Panc1 (cell line): ENCODE measurements around the gene ABL1. TPM values are rescaled to one million over a fixed set of nuclear protein-coding genes. Genes with fewer than 3 reads are reported as not detected.

ENCODE experiments used
- ATAC-seq: fragments of 200-7000 bp; cut with Tn5 transposase; 2 replicates; pipeline ENCODE4 v1.9.1; 2020; ENCODE audit warnings: mild to moderate bottlenecking, moderate library complexity
- BruUV-seq: library from RNA; stranded (reverse); fragments of 400-500 nt; replicated peaks from 2 replicates; lab custom pipeline; 2021; lab: Mats Ljungman, UMichigan
- CTCF ChIA-PET: fragments of 300-600 bp; sonication (Branson Sonifier 250); formaldehyde crosslinking; loops from one replicate; lab custom pipeline; 2022; ENCODE audit warnings: antibody characterized with exemption; lab: Charles Lee
- POLR2A ChIA-PET: fragments of 300-600 bp; sonication (Branson Sonifier 250); formaldehyde crosslinking; loops from one replicate; lab custom pipeline; 2022; ENCODE audit warnings: antibody characterized with exemption; lab: Charles Lee
- DNase-seq: peaks from one replicate; pipeline ENCODE4 v3.0.0-alpha.2; 2010; ENCODE audit warnings: low read depth, low spot score
- H3K27ac ChIP-seq: 2 replicates; pipeline ENCODE4 v1.5.1; 2011; ENCODE audit warnings: mild to moderate bottlenecking, low read length, inconsistent platforms
- H3K27me3 ChIP-seq: fragments of 200-500 bp; sonication (Bioruptor generic); 2 replicates; pipeline ENCODE4 v1.6.0; 2014; ENCODE audit warnings: low read length, inconsistent platforms; ENCODE audit not compliant: control insufficient read depth, insufficient read depth
- H3K36me3 ChIP-seq: fragments of 200-500 bp; sonication (Bioruptor generic); 2 replicates; pipeline ENCODE4 v1.5.1; 2014; ENCODE audit warnings: inconsistent platforms, mild to moderate bottlenecking, low read length, moderate library complexity; ENCODE audit not compliant: control insufficient read depth, insufficient read depth
- H3K4me1 ChIP-seq: 2 replicates; pipeline ENCODE4 v1.5.1; 2011; ENCODE audit warnings: inconsistent platforms, mild to moderate bottlenecking, low read length, moderate library complexity; ENCODE audit not compliant: control insufficient read depth, insufficient read depth
- H3K4me3 ChIP-seq, 2 experiments: 2 replicates each; pipeline ENCODE4 v1.5.1; 2011 to 2012; ENCODE audit warnings: low read depth in 2 of 2, low read length in 2 of 2, mild to moderate bottlenecking in 2 of 2, inconsistent platforms in 1 of 2, moderate library complexity in 1 of 2
- H3K9me3 ChIP-seq: fragments of 200-500 bp; sonication (Bioruptor generic); 2 replicates; pipeline ENCODE4 v1.5.1; 2014; ENCODE audit warnings: low read depth, mild to moderate bottlenecking, inconsistent platforms, low read length, moderate library complexity; ENCODE audit not compliant: control insufficient read depth, insufficient read depth
- CTCF ChIP-seq: fragments of 450-650 bp; IDR thresholded peaks from 2 replicates; pipeline ENCODE4 v1.5.1; 2017; ENCODE audit warnings: mild to moderate bottlenecking
- POLR2AphosphoS5 ChIP-seq: IDR thresholded peaks from 2 replicates; pipeline ENCODE4 v1.6.1; 2012; ENCODE audit warnings: mild to moderate bottlenecking, low read depth, low read length, moderate library complexity
- REST ChIP-seq, 2 experiments: IDR thresholded peaks; 2 replicates each; pipeline ENCODE4 v1.6.1; 2011 to 2012; ENCODE audit warnings: low read depth in 2 of 2, control low read depth in 1 of 2, low read length in 1 of 2, mild to moderate bottlenecking in 1 of 2, moderate library complexity in 1 of 2; ENCODE audit not compliant: insufficient read depth in 1 of 2
- SIN3A ChIP-seq: IDR thresholded peaks from 2 replicates; pipeline ENCODE4 v1.6.1; 2012; ENCODE audit warnings: low read depth, mild to moderate bottlenecking, low read length, moderate library complexity, borderline replicate concordance; ENCODE audit not compliant: insufficient read depth
- TCF7L2 ChIP-seq: IDR thresholded peaks from 2 replicates; pipeline ENCODE4 v1.6.1; 2011; ENCODE audit warnings: mild to moderate bottlenecking, low read depth, low read length, inconsistent platforms
- in situ Hi-C: cut with HindIII; loops from 2 replicates; pipeline ENCODE4 v1.10.0; 2016; ENCODE audit warnings: low sequenced_read_pairs, low pct_unique_long_range_greater_than_20kb
- intact Hi-C: fragments of 100-400 bp; cut with micrococcal nuclease; formaldehyde crosslinking; loops from one replicate; pipeline ENCODE4 v1.10.0; 2022; ENCODE audit not compliant: unreplicated experiment
- total RNA-seq: library from RNA; stranded (reverse); gene quantifications from one replicate; pipeline ENCODE4 v1.2.1, GENCODE V29; 2021; ENCODE audit not compliant: unreplicated experiment

ABL1 gene
- total RNA-seq, 1 experiment from 2014 or later = 48.4 TPM

- Histone ChIP-seq H3K27ac (no peak overlapping the region), H3K4me1 (no peaks in the 10 kb centered on the region), H3K9me3 (no peaks in the 10 kb centered on the region; the same call in 1 of the 2 replicates), H3K27me3 (no peaks in the 10 kb centered on the region), H3K4me3 (no peak overlapping the region), H3K36me3 (no peaks in the 10 kb centered on the region)
- ChIA-PET CTCF (no interaction called here), POLR2A (no interaction called here)
- ATAC-seq (no peak), DNase-seq (no peak)
- in situ Hi-C loops (no loop called here), intact Hi-C loops (no loop called here)
- BruUV-seq = TSS peak; percentile 48
- TF ChIP-seq REST (IDR thresholded peaks at IDR 0.05; ENCODE audit: insufficient read depth in 1 of 2, low read depth in 2 of 2, low read length in 1 of 2) = no peak
- TF ChIP-seq CTCF = no peak
- TF ChIP-seq SIN3A = no peak
- TF ChIP-seq TCF7L2 = no peak
- TF ChIP-seq POLR2AphosphoS5 = no peak
Observed at GRCh38 chr9:130810609-130811136, 24.4 kb upstream of the ABL1 start.

- in situ Hi-C loops = no loop called here
- BruUV-seq = no TSS peak
- ATAC-seq = no peak
- H3K4me1 ChIP-seq = no peaks in the 10 kb centered on the region
- no peaks in the 10 kb centered on the region; the same call in 1 of the 2 replicates for H3K9me3 ChIP-seq
- no peak overlapping the region for H3K4me3 ChIP-seq
- ChIA-PET CTCF (no interaction called here), POLR2A (no interaction called here)
- intact Hi-C loops = no loop called here
- no peak for DNase-seq
- no peaks in the 10 kb centered on the region for H3K27me3 ChIP-seq
- H3K27ac ChIP-seq = no peak overlapping the region
- H3K36me3 ChIP-seq = no peaks in the 10 kb centered on the region
- TF ChIP-seq POLR2AphosphoS5 (no peak), CTCF (no peak), REST (IDR thresholded peaks at IDR 0.05; ENCODE audit: insufficient read depth in 1 of 2, low read depth in 2 of 2, low read length in 1 of 2) (no peak), TCF7L2 (no peak), SIN3A (no peak)
Observed at GRCh38 chr9:130815242-130815808, 19.7 kb upstream of the ABL1 start.
